Tibial artery (tissue), 4 donors: ENCODE data around the gene PLEKHG7.

ENCODE experiments used
- DNase-seq, 2 donors: peaks; one replicate each; pipeline ENCODE4 v3.0.0-alpha.2; 2019
- H3K27ac ChIP-seq, 2 donors: fragments of 200-600 bp; sonication (generic) in 1 of 2; 1 replicate in 1 of 2; 2 replicates in 1 of 2; pipeline ENCODE4 v1.5.1; 2018 to 2019; ENCODE audit warnings: mild to moderate bottlenecking in 1 of 2
- H3K27me3 ChIP-seq, 2 donors: fragments of 200-600 bp; sonication (generic) in 1 of 2; one replicate each; pipeline versions ENCODE4 v1.5.1 to v1.6.0; 2016 to 2019
- H3K36me3 ChIP-seq, 3 donors: fragments of 200-600 bp; sonication (generic) in 2 of 3; one replicate each; pipeline ENCODE4 v1.5.1; 2016 to 2019; ENCODE audit warnings: mild to moderate bottlenecking in 2 of 3
- H3K4me1 ChIP-seq, 4 donors: fragments of 200-600 bp; sonication (generic) in 2 of 4; 1 replicate in 3 of 4; 2 replicates in 1 of 4; pipeline ENCODE4 v1.5.1; 2016 to 2019
- H3K4me3 ChIP-seq, 2 donors: fragments of 200-600 bp; sonication (generic) in 1 of 2; 1 replicate in 1 of 2; 2 replicates in 1 of 2; pipeline ENCODE4 v1.5.1; 2018 to 2019; ENCODE audit warnings: mild to moderate bottlenecking in 2 of 2
- H3K9me3 ChIP-seq, 3 donors: fragments of 200-600 bp; sonication (generic) in 1 of 3; one replicate each; pipeline ENCODE4 v1.5.1; 2016 to 2019
- intact Hi-C: fragments of 100-400 bp; cut with DNase I; formaldehyde crosslinking; loops from one replicate; pipeline ENCODE4 v1.15.0; 2023; ENCODE audit warnings: low total_unique reads
- TF ChIP-seq, protein P1 (sequence below), 2 experiments: fragments of 200-600 bp in 1 of 2; fragments of 450-650 bp in 1 of 2; IDR thresholded peaks; one replicate each; pipeline ENCODE4 v1.5.1; 2017 to 2019; ENCODE audit warnings: antibody characterized with exemption in 2 of 2, mild to moderate bottlenecking in 1 of 2, moderate library complexity in 1 of 2

Gene PLEKHG7

DNA sequence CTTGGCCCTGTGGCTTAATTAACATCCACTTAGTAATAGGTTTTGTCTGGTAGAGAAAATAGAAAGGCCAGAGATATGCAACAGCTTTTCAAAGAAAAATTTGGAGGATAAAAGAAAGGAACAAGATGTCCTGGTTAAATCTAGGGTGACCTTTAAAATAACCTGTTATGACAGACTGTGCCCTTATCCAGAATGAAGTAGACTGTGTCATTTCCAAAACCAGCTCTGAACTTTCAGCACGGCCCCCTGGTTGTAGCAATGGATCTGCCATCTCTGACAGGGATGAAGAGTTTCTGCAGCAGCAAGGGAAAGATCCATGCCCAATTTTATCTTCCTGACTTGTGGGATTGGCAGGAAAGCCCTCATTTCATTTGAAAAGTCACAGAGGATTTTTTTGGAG lies 5.1 kb downstream of the PLEKHG7 start:
- no peaks in the 10 kb centered on the region for H3K36me3 ChIP-seq
- TF ChIP-seq, protein P1, sequence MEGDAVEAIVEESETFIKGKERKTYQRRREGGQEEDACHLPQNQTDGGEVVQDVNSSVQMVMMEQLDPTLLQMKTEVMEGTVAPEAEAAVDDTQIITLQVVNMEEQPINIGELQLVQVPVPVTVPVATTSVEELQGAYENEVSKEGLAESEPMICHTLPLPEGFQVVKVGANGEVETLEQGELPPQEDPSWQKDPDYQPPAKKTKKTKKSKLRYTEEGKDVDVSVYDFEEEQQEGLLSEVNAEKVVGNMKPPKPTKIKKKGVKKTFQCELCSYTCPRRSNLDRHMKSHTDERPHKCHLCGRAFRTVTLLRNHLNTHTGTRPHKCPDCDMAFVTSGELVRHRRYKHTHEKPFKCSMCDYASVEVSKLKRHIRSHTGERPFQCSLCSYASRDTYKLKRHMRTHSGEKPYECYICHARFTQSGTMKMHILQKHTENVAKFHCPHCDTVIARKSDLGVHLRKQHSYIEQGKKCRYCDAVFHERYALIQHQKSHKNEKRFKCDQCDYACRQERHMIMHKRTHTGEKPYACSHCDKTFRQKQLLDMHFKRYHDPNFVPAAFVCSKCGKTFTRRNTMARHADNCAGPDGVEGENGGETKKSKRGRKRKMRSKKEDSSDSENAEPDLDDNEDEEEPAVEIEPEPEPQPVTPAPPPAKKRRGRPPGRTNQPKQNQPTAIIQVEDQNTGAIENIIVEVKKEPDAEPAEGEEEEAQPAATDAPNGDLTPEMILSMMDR (IDR thresholded peaks at IDR 0.05) = no peak
- H3K27ac ChIP-seq = no peak overlapping the region
- H3K4me1 ChIP-seq = no peaks in the 10 kb centered on the region
- no peak overlapping the region for H3K4me3 ChIP-seq
- H3K27me3 ChIP-seq = no peaks in the 10 kb centered on the region
- no peaks in the 10 kb centered on the region for H3K9me3 ChIP-seq
- intact Hi-C loops = no loop called here
- DNase-seq = no peak

DNA sequence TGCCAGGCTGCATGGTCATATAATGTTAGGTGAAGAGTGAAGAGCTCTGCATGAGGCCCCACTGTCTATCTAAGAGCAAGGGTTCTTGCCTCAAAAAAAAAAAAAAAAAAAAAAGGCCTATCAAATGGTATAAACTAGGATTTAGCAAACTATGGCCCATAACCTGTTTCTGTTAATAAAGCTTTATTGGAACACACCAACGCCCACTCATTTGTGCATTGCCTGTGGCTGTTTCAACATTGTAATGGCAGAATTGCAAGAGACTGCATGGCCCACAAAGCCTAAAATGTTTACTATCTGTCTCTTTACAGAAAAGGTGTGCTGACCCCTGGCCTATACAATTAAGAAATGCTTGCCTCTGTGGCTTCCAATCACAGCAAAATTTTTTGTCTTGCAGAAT lies 12.8 kb downstream of the PLEKHG7 start:
- Histone ChIP-seq H3K4me1 (no peaks in the 10 kb centered on the region), H3K27ac (no peak overlapping the region), H3K4me3 (no peak overlapping the region), H3K27me3 (no peaks in the 10 kb centered on the region), H3K9me3 (peaks cover 0 to 4% (median 0%) of the 10 kb centered on the region in 3 donors), H3K36me3 (no peaks in the 10 kb centered on the region)
- TF ChIP-seq, protein P1 (IDR thresholded peaks at IDR 0.05) = no peak
- DNase-seq = no peak
- intact Hi-C loops = no loop called here

DNA sequence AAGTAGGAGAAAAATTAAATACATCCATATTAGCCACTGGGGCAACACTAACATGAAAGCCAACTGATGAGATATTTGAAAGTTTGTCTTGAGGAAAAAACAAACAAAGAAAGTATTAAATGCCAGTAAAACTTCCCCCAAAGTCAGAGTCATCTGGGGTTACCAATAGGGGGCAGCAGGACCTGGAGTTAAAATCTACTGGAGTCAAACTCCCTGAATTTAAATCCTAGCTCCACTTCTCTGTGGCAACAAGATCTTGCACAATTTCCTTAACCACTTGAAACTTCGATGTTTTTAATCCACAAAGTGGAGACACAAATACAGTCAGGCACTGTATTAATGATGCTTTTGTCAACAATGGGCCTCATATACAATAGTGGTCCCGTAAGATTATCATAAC lies 14.4 kb downstream of the PLEKHG7 start:
- Histone ChIP-seq H3K4me1 (no peaks in the 10 kb centered on the region), H3K36me3 (no peaks in the 10 kb centered on the region), H3K27ac (no peak overlapping the region), H3K9me3 (peaks cover 0 to 4% (median 0%) of the 10 kb centered on the region in 3 donors), H3K27me3 (no peaks in the 10 kb centered on the region), H3K4me3 (no peak overlapping the region)
- TF ChIP-seq, protein P1 (IDR thresholded peaks at IDR 0.05) = no peak
- intact Hi-C loops = no loop called here
- no peak for DNase-seq

GRCh38 chr12:92718483-92718990 lies 15.7 kb downstream of the PLEKHG7 start:
- TF ChIP-seq, protein P1 (IDR thresholded peaks at IDR 0.05) = no peak
- DNase-seq = no peak
- no peaks in the 10 kb centered on the region for H3K27me3 ChIP-seq
- H3K4me3 ChIP-seq = no peak overlapping the region
- intact Hi-C loops = no loop called here
- no peaks in the 10 kb centered on the region for H3K9me3 ChIP-seq
- no peak overlapping the region for H3K27ac ChIP-seq
- H3K4me1 ChIP-seq = no peaks in the 10 kb centered on the region
- no peaks in the 10 kb centered on the region for H3K36me3 ChIP-seq

DNA sequence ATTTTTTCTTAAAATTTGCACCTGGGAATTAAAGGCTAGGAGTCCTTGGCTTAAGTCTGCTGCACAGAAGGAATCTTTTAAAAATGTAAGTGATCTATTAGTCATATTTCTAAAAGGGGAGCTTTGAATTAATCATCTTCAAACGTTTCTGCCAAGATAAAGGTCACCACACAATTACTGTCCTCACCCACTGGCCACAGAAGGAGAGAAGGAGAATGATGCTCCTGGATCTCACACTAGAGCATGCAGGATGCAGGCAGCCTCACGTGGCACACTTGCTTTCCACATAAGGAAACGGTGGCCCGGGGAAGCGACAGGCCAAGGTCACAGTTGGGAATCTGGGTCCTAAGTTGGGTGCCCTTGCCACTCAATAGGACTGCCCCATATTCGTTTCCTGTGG lies 16.9 kb downstream of the PLEKHG7 start:
- DNase-seq = no peak
- Histone ChIP-seq H3K27me3 (no peaks in the 10 kb centered on the region), H3K4me3 (no peak overlapping the region), H3K9me3 (peaks cover 0 to 4% (median 0%) of the 10 kb centered on the region in 3 donors), H3K27ac (no peak overlapping the region), H3K4me1 (no peaks in the 10 kb centered on the region), H3K36me3 (no peaks in the 10 kb centered on the region)
- TF ChIP-seq, protein P1 (IDR thresholded peaks at IDR 0.05) = no peak
- intact Hi-C loops = no loop called here

DNA sequence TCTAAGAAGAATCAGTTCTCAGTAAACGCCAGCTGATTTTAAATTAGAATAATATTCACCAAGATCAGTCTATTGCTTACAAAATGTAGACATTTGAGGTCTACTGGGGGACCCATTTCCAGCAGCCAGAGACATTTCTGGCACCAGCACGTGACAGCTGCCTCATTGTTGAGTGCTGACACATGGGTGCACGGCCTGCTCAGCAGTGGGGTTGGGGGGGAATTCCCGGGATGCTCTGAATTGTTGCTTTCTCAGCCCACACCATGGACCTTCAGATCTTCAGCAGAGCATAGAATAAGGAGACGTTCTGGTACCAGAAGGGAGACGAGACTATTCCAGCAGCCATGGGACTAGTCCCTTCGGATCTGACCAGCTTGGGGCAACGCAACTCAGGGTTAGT lies 18.3 kb downstream of the PLEKHG7 start:
- TF ChIP-seq, protein P1 (IDR thresholded peaks at IDR 0.05) = no peak
- no peak overlapping the region for H3K4me3 ChIP-seq
- no peaks in the 10 kb centered on the region for H3K27me3 ChIP-seq
- H3K4me1 ChIP-seq = no peaks in the 10 kb centered on the region
- no peak overlapping the region for H3K27ac ChIP-seq
- H3K36me3 ChIP-seq = no peaks in the 10 kb centered on the region
- no peak for DNase-seq
- intact Hi-C loops = no loop called here
- H3K9me3 ChIP-seq = peaks cover 0 to 8% (median 0%) of the 10 kb centered on the region in 3 donors
